ENCODE data around the gene RASA4B.

RASA4B gene

DNA sequence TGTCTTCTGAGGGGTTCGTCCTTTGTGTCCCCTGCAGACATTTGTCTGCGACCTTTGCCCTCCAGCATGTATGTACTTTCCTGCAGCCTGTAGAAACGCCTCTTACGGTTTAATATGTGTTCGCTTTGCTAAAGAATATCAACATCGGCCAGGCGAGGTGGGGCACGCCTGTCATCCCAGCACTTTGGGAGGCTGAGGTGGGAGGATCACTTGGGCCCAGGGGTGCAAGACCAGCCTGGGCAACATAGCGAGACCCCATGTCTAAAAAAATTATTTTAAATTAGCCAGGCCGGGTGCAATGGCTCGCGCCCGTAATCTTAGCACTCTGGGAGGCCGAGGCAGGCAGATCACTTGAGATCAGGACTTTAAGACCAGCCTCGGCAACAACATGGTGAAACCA, 68.4 kb downstream of the RASA4B start:
- no peak for TF ChIP-seq CTCF (IDR thresholded peaks at IDR 0.05; ENCODE audit: borderline replicate concordance, control extremely low read depth, extremely low read depth, insufficient read depth, missing control alignments)
- in situ Hi-C loops (cut with MboI; ENCODE audit: low sequenced_read_pairs, unreplicated experiment) = no loop called here
- DNase-seq (ENCODE audit: low spot score) = no peak

GRCh38 chr7:102447311-102447710, 70.3 kb downstream of the RASA4B start:
- no peak for DNase-seq (ENCODE audit: low spot score)
- TF ChIP-seq CTCF (IDR thresholded peaks at IDR 0.05; ENCODE audit: borderline replicate concordance, control extremely low read depth, extremely low read depth, insufficient read depth, missing control alignments) = no peak
- in situ Hi-C loops (cut with MboI; ENCODE audit: low sequenced_read_pairs, unreplicated experiment) = no loop called here

GRCh38 chr7:102446387-102447156, 71.0 kb downstream of the RASA4B start:
- DNase-seq (ENCODE audit: low spot score) = no peak
- in situ Hi-C loops (cut with MboI; ENCODE audit: low sequenced_read_pairs, unreplicated experiment) = no loop called here
- no peak for TF ChIP-seq CTCF (IDR thresholded peaks at IDR 0.05; ENCODE audit: borderline replicate concordance, control extremely low read depth, extremely low read depth, insufficient read depth, missing control alignments)

- TF ChIP-seq CTCF (IDR thresholded peaks at IDR 0.05; ENCODE audit: borderline replicate concordance, control extremely low read depth, extremely low read depth, insufficient read depth, missing control alignments) = no peak
- in situ Hi-C loops (cut with MboI; ENCODE audit: low sequenced_read_pairs, unreplicated experiment) = no loop called here
- DNase-seq (ENCODE audit: low spot score) = no peak
Measured at GRCh38 chr7:102445674-102446071, 71.9 kb downstream of the RASA4B start.

DNA sequence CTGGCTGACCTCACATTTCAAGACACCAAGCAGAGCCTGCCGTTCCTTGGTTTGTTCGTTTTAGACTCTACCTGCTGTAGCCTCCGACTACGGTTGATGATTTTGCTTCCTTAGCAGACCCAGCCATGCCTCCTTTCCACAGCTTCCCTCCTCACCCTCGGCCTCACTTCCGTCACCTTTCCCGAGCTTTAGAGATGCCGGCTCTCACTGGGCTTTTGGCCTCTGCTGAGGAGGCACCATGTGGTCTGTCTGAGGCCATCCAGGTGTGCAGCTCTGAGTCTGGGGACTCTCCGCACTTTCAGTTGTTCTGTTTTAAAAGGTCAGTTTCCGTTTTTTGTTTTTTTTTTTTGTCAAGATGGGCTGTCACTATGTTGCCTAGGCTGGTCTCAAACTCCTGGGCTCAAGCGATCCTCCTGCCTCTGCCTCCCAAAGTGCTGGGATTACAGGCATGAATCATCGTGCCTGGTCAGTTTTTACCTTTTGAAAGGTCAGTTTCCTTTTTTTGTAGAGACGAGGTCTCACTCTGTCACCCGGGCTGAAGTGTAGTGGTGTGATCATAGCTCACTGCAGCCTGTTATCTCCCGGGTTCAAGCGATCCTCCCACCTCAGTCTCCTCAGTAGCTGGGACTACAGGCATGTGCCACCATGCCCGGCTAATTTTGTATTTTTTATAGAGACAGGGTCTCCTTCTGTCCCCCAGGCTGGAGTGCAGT, 72.5 kb downstream of the RASA4B start:
- no peak for TF ChIP-seq CTCF (IDR thresholded peaks at IDR 0.05; ENCODE audit: borderline replicate concordance, control extremely low read depth, extremely low read depth, insufficient read depth, missing control alignments)
- DNase-seq (ENCODE audit: low spot score) = peak; percentile 77
- in situ Hi-C loops (cut with MboI; ENCODE audit: low sequenced_read_pairs, unreplicated experiment) = no loop called here

- no peak for TF ChIP-seq CTCF (IDR thresholded peaks at IDR 0.05; ENCODE audit: borderline replicate concordance, control extremely low read depth, extremely low read depth, insufficient read depth, missing control alignments)
- no peak for DNase-seq (ENCODE audit: low spot score)
- in situ Hi-C loops (cut with MboI; ENCODE audit: low sequenced_read_pairs, unreplicated experiment) = no loop called here
Measured at GRCh38 chr7:102439963-102440795, 77.4 kb downstream of the RASA4B start.

Measured in GM13976 (cell line).